HepG2 (cell line): ENCODE results near the gene NUP107. TPM values are rescaled to one million over a fixed set of nuclear protein-coding genes. Genes with fewer than 3 reads are reported as not detected.
A peak's percentile ranks its signal among the peaks of the same experiment; 100 is the strongest.

Source experiments
- ADNP ChIP-seq: sonication (generic); formaldehyde crosslinking; IDR thresholded peaks from 2 replicates; pipeline ENCODE4 v1.4.0; 2020; ENCODE audit warnings: missing genetic modification reagents
- ATRX ChIP-seq: sonication (generic); formaldehyde crosslinking; IDR thresholded peaks from 2 replicates; pipeline ENCODE4 v1.4.0; 2020; ENCODE audit warnings: missing genetic modification reagents, borderline replicate concordance
- CSRNP2 ChIP-seq: sonication (generic); formaldehyde crosslinking; conservative IDR thresholded peaks from 2 replicates; pipeline ENCODE4 v1.8.0; 2022; ENCODE audit warnings: low read depth, missing genetic modification reagents
- DRAP1 ChIP-seq: IDR thresholded peaks from 2 replicates; pipeline ENCODE4 v1.6.1; 2016; ENCODE audit warnings: missing genetic modification reagents, missing compliant biosample characterization
- HNRNPLL ChIP-seq: fragments of 200-400 bp; formaldehyde crosslinking; IDR thresholded peaks from 2 replicates; pipeline ENCODE4 v1.6.1; 2017; ENCODE audit warnings: mild to moderate bottlenecking, low read depth, low read length; ENCODE audit not compliant: poor library complexity, severe bottlenecking
- MIER3 ChIP-seq: IDR thresholded peaks from 2 replicates; pipeline ENCODE4 v1.6.1; 2016; ENCODE audit warnings: missing compliant biosample characterization, borderline replicate concordance
- MTF2 ChIP-seq: sonication (generic); formaldehyde crosslinking; IDR thresholded peaks from 2 replicates; pipeline ENCODE4 v1.5.0; 2020; ENCODE audit warnings: missing genetic modification reagents, borderline replicate concordance
- NFATC3 ChIP-seq: sonication (generic); formaldehyde crosslinking; IDR thresholded peaks from 2 replicates; pipeline ENCODE4 v1.5.1; 2020; ENCODE audit warnings: mild to moderate bottlenecking, missing genetic modification reagents
- PBX3 ChIP-seq: sonication (generic); formaldehyde crosslinking; IDR thresholded peaks from 2 replicates; pipeline ENCODE4 v1.8.1; 2023; ENCODE audit warnings: missing genetic modification reagents, inconsistent platforms, borderline replicate concordance
- PLRG1 ChIP-seq: fragments of 450-650 bp; conservative IDR thresholded peaks from 2 replicates; pipeline ENCODE4 v1.6.1; 2016
- RNF219 ChIP-seq: sonication (generic); formaldehyde crosslinking; IDR thresholded peaks from 2 replicates; pipeline ENCODE4 v1.5.0; 2020; ENCODE audit warnings: mild to moderate bottlenecking, missing genetic modification reagents
- TBX2 ChIP-seq: sonication (generic); formaldehyde crosslinking; IDR thresholded peaks from 2 replicates; pipeline ENCODE4 v1.5.0; 2020; ENCODE audit warnings: missing genetic modification reagents, mild to moderate bottlenecking, borderline replicate concordance
- ZNF160 ChIP-seq: sonication (generic); formaldehyde crosslinking; IDR thresholded peaks from 2 replicates; pipeline ENCODE4 v1.8.0; 2022; ENCODE audit warnings: mild to moderate bottlenecking, inconsistent platforms, missing genetic modification reagents
- ZNF263 ChIP-seq: sonication (generic); formaldehyde crosslinking; IDR thresholded peaks from 2 replicates; pipeline ENCODE4 v1.4.0; 2020; ENCODE audit warnings: missing genetic modification reagents
- ZNF317 ChIP-seq: sonication (generic); formaldehyde crosslinking; IDR thresholded peaks from 2 replicates; pipeline ENCODE4 v1.5.0; 2020; ENCODE audit warnings: mild to moderate bottlenecking, missing genetic modification reagents
- ZNF337 ChIP-seq: sonication (generic); formaldehyde crosslinking; IDR thresholded peaks from 2 replicates; pipeline ENCODE4 v1.5.1; 2020; ENCODE audit warnings: missing genetic modification reagents, low read depth, mild to moderate bottlenecking, borderline replicate concordance
- ZNF460 ChIP-seq: sonication (generic); formaldehyde crosslinking; IDR thresholded peaks from 2 replicates; pipeline ENCODE4 v1.5.1; 2020; ENCODE audit warnings: missing genetic modification reagents, mild to moderate bottlenecking, borderline replicate concordance
- ZNF484 ChIP-seq: sonication (generic); formaldehyde crosslinking; IDR thresholded peaks from 2 replicates; pipeline ENCODE4 v1.5.1; 2020; ENCODE audit warnings: mild to moderate bottlenecking, low read depth, missing genetic modification reagents, borderline replicate concordance
- ZNF510 ChIP-seq: sonication (generic); formaldehyde crosslinking; IDR thresholded peaks from 2 replicates; pipeline ENCODE4 v1.4.0; 2020; ENCODE audit warnings: low read depth, mild to moderate bottlenecking, missing genetic modification reagents
- ZNF549 ChIP-seq: sonication (generic); formaldehyde crosslinking; IDR thresholded peaks from 2 replicates; pipeline ENCODE4 v1.5.0; 2020; ENCODE audit warnings: missing genetic modification reagents
- ZNF557 ChIP-seq: sonication (generic); formaldehyde crosslinking; IDR thresholded peaks from 2 replicates; pipeline ENCODE4 v1.4.0; 2020; ENCODE audit warnings: missing genetic modification reagents
- ZNF850 ChIP-seq: sonication (generic); formaldehyde crosslinking; conservative IDR thresholded peaks from 2 replicates; pipeline ENCODE4 v1.9.0; 2021; ENCODE audit warnings: mild to moderate bottlenecking, missing genetic modification reagents
- ZSCAN29 ChIP-seq: sonication (generic); formaldehyde crosslinking; conservative IDR thresholded peaks from 2 replicates; pipeline ENCODE4 v1.4.0; 2020; ENCODE audit warnings: mild to moderate bottlenecking, missing genetic modification reagents
- polyA plus RNA-seq, 8 experiments: library from polyadenylated mRNA; depleted of rRNA in 3 of 8; stranded (reverse) in 7 of 8; unstranded in 1 of 8; fragments of >200 nt; fragmentation: Illumina TruSeq in 4 of 8; extraction: Trizol in 4 of 8; gene quantifications; 2 replicates each; pipeline versions ENCODE4 v1.2.1 to v1.2.3, GENCODE V29; 2011 to 2016; ENCODE audit warnings: low read depth in 4 of 8, missing spikeins in 1 of 8, mixed read lengths in 1 of 8; ENCODE audit not compliant: insufficient read depth in 1 of 8
- total RNA-seq, 5 experiments: library from RNA; depleted of rRNA; stranded (reverse); fragments of >200 nt; fragmentation: Illumina TruSeq; extraction: Trizol; gene quantifications; 2 replicates each; pipeline ENCODE4 v1.2.3, GENCODE V29; 2016; ENCODE audit warnings: low read depth in 1 of 5

Gene NUP107
- total and polyA plus RNA-seq, 2 of the 13 experiments (the other 11 are each of a cell fraction or from before 2014, with no cell fraction given): 54.7 to 100 TPM

- TF ChIP-seq ZSCAN29 (CRISPR knock-in tag) (0 out of 2 replicates have a peak, but pooled peaks have one; percentile 18), ZNF160 (CRISPR knock-in tag) (no peak; the same call in 1 of the 2 replicates), ZNF263 (no peak; the same call in 1 of the 2 replicates), RNF219 (CRISPR knock-in tag) (0 out of 2 replicates have a peak, but pooled peaks have one; percentile 53), ATRX (no peak), ZNF317 (peak; percentile 58; the same call in 1 of the 2 replicates), DRAP1 (CRISPR knock-in tag) (peak; percentile 70), MTF2 (CRISPR knock-in tag) (no peak), ZNF484 (no peak), TBX2 (CRISPR knock-in tag) (peak; percentile 56; the same call in 1 of the 2 replicates), ZNF850 (CRISPR knock-in tag) (no peak), ZNF337 (CRISPR knock-in tag) (no peak), PBX3 (CRISPR knock-in tag) (no peak), HNRNPLL (peak; percentile 77), NFATC3 (peak; percentile 55; the same call in 1 of the 2 replicates), CSRNP2 (CRISPR knock-in tag) (no peak), PLRG1 (no peak), MIER3 (CRISPR knock-in tag) (peak; percentile 91; the same call in 1 of the 2 replicates), ZNF510 (no peak), ZNF460 (no peak; the same call in 1 of the 2 replicates), ZNF549 (CRISPR knock-in tag) (no peak), ADNP (no peak), ZNF557 (CRISPR knock-in tag) (no peak)
Observed at GRCh38 chr12:68686595-68687521, at the start of gene NUP107 (continued).
